HEK293T (cell line): ENCODE results near the gene STMP1.

Experiments
- ARNT ChIP-seq: fragments of 450-650 bp; IDR thresholded peaks from 2 replicates; pipeline ENCODE4 v1.6.1; 2017; ENCODE audit warnings: mild to moderate bottlenecking
- BHLHE40 ChIP-seq: fragments of 450-650 bp; IDR thresholded peaks from 2 replicates; pipeline ENCODE4 v1.6.1; 2016; ENCODE audit warnings: mild to moderate bottlenecking, moderate library complexity, borderline replicate concordance
- FOXA1 ChIP-seq: fragments of 450-650 bp; IDR thresholded peaks from 2 replicates; pipeline ENCODE4 v1.6.1; 2016; ENCODE audit warnings: mild to moderate bottlenecking
- FOXK2 ChIP-seq: fragments of 450-650 bp; IDR thresholded peaks from 2 replicates; pipeline ENCODE4 v1.6.1; 2016; ENCODE audit warnings: mild to moderate bottlenecking
- FOXM1 ChIP-seq: fragments of 450-650 bp; IDR thresholded peaks from 2 replicates; pipeline ENCODE4 v1.6.1; 2017; ENCODE audit warnings: mild to moderate bottlenecking, borderline replicate concordance
- L3MBTL2 ChIP-seq: fragments of 450-650 bp; conservative IDR thresholded peaks from 2 replicates; pipeline ENCODE4 v1.6.1; 2016; ENCODE audit warnings: mild to moderate bottlenecking
- LEF1 ChIP-seq: fragments of 450-650 bp; IDR thresholded peaks from 2 replicates; pipeline ENCODE4 v1.6.1; 2017; ENCODE audit warnings: mild to moderate bottlenecking, borderline replicate concordance
- NFRKB ChIP-seq: fragments of 450-650 bp; IDR thresholded peaks from 2 replicates; pipeline ENCODE4 v1.6.1; 2016; ENCODE audit warnings: mild to moderate bottlenecking, moderate library complexity
- TARDBP ChIP-seq: fragments of 450-650 bp; IDR thresholded peaks from 2 replicates; pipeline ENCODE4 v1.6.1; 2016
- ZNF384 ChIP-seq: fragments of 450-650 bp; IDR thresholded peaks from 2 replicates; pipeline ENCODE4 v1.6.1; 2016
- TF ChIP-seq, protein P1 (sequence below): fragments of 450-650 bp; IDR thresholded peaks from 2 replicates; pipeline ENCODE4 v1.6.1; 2016

DNA sequence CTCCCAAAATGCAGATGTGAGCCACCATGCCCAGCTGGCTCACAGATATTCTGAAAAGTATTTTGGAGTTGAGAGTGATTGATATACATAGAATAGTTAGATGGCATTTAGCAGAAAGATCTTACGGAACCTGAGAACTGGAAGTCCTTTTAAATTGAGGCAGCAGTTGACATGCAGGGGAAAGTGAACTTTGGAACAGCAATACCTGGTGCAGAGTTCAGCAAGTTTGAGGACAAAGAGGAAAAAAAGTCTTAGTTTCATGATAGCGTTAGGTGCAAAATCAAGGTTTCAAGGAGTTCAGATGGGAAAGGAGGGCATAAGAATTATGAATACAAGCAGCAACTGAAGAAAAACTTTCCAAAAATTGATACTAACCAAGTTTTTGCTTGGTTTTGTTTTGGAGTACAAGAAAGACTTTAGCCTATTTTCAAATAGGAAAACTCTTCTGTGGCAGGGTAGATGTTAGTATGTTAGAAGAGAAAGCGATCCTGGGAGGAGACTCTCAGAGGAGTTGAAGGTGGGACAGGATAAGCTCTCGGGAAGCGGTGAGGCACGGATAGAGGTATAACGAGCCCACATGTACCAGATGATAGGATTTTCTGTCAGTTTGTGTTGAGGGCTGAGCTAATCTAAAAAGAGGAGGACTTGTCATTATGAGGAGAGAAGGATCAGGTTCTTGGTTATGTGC lies 28.0 kb upstream of the STMP1 start:
- TF ChIP-seq FOXM1 = no peak
- no peak for TF ChIP-seq ZNF384
- TF ChIP-seq TARDBP = no peak
- no peak for TF ChIP-seq FOXA1
- TF ChIP-seq BHLHE40 = no peak
- no peak for TF ChIP-seq NFRKB
- no peak for TF ChIP-seq L3MBTL2
- TF ChIP-seq, protein P1, sequence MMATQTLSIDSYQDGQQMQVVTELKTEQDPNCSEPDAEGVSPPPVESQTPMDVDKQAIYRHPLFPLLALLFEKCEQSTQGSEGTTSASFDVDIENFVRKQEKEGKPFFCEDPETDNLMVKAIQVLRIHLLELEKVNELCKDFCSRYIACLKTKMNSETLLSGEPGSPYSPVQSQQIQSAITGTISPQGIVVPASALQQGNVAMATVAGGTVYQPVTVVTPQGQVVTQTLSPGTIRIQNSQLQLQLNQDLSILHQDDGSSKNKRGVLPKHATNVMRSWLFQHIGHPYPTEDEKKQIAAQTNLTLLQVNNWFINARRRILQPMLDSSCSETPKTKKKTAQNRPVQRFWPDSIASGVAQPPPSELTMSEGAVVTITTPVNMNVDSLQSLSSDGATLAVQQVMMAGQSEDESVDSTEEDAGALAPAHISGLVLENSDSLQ = no peak
- no peak for TF ChIP-seq ARNT
- no peak for TF ChIP-seq FOXK2
- no peak for TF ChIP-seq LEF1
